NOMO-1 treated with DMSO at 0.1 percent for 48 hours (cell line): Measurements from ENCODE around the gene FAF2.
A peak's percentile ranks its signal among the peaks of the same experiment; 100 is the strongest.
"Not testable (repeated sequence)": the region's sequence is repeated elsewhere in the genome, so short reads cannot be mapped to it uniquely, and the experiment has no call there.

Experiments used
- DNase-seq: peaks from one replicate; lab custom pipeline; 2025; ENCODE audit not compliant: unreplicated experiment; lab: John Stamatoyannopoulos, UW

The FAF2 gene

DNA sequence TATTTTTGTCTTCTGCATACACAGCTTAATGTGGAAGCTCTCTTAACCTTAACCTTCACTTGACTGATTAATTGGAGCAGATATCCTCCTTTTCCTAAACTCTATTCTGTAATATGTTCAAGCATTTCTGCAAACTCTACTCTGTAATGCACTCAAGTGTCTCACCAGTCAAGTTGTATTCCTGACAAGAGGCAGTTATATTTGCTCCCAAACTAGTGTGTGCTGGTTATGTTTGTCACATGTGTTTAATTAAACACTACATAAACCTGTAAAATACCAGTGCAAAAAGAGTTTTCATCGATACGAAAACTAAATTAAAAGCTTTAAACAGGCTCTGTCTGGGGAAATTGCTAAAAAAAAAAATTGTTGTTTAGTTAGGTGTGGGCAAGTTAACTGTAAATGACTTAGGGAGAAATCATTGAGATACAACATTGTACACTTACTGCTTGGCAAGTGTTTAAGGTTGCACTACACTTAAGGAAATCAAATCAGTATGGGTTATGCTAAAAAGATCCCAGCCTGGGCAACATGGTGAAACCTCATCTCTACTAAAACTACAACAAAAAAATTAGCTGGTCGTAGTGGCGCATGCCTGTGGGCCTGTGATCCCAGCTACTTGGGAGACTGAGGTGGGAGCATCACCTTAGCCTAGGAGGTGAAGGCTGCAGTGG, 6.7 kb downstream of the FAF2 start:
- DNase-seq = no peak

DNA sequence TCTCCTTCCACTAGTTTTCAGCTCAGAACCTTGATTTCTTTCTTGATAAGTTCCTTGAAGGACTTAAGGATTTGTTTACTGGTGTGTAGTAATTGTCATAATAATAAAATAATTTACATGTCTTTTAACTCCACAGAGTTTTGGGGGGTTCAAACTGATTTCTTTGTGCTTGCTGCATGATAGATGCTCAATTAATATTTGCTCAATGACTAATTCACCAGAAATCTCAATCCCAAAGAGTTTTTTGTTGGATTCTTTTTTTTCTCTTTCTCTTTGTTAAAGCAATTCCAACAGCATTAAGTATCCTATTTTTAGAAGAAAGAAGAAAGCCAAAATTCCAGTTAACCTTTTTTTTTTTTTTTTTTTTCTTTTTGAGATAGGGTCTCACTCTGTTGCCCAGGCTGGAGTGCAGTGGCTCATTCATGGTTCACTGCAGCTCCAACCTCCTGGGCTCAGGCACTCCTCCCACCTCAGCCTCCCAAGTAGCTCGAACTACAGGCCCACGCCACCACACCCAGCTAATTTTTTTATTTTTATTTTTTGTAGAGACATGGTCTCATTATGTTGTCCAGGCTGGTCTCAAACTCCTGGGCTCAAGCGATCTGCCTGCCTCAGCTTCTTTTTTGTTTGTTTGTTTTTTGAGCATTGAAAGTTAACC, 10.8 kb downstream of the FAF2 start:
- DNase-seq = no peak

DNA sequence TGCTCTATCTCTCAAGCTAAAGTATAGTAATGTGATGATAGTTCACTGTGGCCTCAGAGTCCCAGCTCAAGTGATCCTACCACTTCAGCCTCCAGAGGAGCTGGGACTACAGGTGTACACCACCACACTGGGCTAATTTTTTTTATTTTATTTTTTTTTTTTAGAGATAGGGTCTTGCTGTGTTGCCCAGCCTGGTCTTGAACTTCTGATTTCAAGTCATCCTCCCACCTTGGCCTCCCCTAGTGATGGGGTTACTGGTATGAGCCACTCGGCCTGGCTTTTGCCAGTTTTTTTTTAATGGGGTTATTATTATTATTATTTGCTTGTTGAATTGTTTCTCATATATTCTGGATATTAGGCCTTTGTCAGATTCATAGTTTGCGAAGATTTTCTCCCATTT, 13.2 kb downstream of the FAF2 start:
- DNase-seq = no peak

DNA sequence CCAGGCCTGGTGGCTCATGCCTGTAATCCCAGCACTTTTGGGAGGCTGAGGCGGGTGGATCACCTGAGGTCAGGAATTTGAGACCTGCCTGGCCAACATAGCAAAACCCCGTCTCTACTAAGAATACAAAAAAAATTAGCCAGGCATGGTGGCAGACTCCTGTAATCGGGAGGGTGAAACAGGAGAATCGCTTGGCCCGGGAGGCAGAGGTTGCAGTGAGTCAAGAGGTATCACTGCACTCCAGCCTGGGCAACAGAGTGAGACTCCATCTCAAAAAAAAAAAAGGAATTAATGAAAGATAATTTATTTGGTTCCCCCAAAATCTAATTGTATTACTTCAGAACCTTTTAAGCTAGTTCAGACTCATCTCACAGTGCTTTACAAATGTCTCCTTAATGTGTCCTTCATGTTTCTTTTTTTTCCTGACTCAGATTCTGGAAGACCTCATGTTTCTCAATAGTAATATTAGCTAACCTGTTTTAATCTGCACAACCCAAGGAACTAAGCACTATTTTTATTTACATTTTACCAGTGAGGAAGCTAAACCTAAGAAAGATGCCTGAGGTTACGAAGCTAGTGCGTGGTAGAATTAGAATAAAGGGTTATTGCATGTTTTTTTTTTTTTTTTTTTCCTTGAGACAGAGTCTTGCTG, 15.1 kb downstream of the FAF2 start:
- no peak for DNase-seq

DNA sequence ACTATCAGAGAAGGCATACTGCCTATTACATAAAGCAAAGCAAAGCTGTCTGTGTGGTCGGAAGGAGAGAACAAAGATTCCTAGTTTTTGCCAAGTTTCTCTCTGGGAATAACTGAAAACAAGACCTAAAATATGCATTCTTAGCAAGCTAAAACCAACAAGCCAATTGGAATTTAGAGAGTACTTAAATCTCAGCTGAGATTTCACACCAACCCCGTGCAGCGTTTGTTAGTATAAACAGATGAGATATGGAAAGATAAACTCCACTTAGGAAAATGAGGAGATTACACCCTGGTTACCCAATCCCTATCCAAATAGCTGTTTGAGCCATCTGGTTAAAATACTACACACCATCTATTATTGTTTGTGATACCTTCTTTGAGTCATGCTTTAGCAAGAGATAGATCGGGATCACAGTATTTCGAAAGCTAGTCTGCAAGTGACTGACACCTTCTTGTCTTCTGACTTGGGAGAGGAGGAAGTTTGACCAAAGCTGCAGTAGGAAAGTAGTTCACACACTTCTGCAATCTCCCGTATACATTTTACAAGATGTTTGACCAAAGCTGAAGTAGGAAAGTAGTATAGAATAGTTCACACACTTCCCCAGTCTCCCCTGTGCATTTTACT, 18.2 kb downstream of the FAF2 start:
- DNase-seq = peak; percentile 79

DNA sequence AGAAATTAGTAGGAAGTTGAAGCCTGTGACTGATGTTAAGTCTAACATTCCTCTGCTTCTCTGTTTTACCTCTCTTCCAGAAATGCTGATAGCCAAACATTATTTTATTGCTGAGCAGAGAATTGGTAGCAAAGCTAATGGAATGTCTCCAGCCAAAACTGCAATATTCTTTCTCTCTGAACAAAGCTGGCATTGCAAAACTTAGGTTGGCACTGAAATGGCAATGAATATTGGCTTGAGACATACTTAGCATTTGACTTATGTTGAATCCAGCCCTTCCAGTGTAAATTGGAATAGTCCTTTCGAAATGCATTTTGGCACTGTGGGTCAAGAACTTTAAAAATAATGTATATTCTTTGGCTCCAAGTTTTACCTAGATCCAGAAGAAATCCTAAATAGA, 21.1 kb downstream of the FAF2 start:
- no peak for DNase-seq

DNA sequence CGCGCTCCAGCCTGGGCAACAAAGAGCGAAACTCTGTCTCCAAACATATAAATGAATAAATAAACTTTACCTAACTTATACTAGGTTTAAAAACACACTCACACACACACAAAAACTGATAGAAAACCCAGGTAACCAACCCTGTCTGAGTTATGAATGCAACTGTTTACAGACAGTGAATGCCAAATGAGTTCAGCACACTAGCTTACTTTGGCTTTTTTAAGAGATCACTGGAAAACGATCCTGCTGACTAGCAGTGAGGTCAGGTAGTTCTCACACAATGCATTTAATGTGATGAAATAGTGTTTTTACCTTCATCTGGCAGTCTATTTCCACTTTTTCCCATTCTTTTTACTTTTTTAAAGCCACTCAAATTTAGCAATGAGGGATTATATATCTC, 22.4 kb downstream of the FAF2 start:
- no peak for DNase-seq

DNA sequence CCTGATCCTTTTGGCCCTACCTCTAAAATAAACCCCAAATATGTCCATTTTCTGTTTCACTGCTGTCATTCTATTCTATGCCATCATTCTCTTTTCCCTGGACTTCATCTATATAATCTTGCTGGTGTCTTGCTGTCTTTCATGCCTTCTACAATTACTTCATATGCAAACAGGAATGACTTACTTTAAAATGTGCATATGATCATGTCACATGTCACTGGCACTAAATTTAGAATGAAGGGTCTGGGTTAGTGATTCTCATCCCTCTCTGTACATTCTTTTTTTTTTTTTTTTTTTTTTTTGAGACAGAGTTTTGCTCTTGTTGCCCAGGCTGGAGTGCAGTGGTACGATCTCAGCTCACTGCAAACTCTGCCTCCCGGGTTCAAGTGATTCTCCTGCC, 22.9 kb downstream of the FAF2 start:
- no peak for DNase-seq

DNA sequence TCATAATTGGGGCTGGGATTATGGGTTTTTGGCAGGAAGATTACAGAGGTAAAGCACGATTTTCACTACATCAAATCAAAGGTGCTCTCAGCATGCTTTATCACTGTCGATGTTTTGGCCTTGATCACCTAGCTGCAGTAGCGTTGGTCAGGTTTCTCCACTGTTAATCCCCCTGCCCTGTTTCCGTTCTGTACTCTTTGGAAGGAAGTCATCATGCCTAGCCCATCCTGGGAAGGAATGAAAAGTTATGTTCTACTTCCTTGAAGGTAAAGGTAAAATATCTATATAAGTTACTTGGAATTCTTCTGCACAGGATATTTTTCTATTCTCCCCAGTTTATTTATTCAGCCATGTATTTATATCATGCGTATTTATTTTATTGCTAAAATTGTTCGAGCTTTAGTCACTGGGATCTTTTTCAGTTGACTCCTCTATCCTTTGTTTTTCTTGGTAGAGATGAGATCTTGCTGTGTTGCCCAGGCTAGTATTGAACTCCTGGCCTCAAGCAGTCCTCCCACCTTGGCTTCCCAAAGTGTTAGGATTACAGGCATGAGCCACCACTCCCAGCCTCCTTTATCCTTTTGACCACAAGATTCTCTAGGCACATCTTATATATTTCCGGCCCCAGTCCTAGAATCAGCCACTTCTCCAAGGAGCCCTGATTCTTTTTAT, 25.3 kb downstream of the FAF2 start:
- no peak for DNase-seq

DNA sequence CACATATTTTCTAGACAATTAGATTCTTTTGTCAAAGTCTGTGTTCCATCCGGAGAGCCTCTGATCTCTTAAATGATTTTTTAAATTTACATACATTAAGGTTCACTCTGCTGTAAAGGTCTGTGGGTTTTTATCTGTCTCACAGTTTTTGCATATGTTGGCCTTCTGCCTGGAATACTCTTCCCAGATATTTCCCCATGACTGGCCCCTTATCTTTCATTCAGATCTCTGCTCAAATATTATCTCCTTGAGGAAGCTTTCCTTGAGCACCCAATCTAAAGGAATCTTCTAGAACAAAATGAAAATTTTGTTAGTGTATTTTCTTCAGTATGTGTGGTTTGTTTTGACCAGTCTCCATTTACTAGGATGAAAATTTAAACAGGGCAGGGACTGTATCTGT, 26.3 kb downstream of the FAF2 start:
- no peak for DNase-seq

DNA sequence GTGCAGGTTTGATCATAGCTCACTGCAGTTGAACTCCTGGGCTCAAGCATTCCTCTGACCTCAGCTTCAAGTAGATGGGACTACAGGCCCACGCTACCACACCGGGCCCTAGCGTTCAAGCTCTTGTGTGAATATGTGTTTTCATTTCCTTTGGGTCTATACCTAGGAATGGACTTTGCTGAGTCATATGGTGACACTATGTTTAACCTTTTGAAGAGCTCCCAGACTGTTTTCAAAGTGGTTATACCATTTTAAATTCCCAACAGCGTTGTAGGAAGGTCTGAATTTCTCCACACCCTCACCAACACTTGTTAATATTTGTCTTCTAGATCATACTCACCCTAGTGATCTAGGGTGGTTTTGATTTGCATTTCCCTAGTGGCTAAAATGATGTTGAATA, 33.5 kb downstream of the FAF2 start:
- no peak for DNase-seq

DNA sequence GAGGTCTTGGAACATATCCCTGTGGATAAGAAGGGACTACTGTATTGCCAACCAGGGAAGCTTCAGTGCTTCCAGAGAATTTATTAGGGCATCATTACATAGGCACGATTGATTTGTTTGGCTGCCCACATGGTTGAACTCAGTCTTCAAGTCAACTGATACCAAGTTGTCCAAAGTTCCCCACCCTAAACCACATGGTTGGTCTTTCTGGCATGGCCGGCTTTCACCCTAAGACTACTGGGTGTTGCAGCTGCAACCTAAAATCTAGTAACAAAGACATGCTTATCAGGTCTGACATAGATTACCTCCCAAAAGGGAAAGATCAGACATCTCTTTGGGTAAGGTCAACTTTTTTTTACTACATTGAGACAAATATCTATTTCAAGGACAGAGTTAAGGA, 37.0 kb downstream of the FAF2 start:
- DNase-seq = no peak

DNA sequence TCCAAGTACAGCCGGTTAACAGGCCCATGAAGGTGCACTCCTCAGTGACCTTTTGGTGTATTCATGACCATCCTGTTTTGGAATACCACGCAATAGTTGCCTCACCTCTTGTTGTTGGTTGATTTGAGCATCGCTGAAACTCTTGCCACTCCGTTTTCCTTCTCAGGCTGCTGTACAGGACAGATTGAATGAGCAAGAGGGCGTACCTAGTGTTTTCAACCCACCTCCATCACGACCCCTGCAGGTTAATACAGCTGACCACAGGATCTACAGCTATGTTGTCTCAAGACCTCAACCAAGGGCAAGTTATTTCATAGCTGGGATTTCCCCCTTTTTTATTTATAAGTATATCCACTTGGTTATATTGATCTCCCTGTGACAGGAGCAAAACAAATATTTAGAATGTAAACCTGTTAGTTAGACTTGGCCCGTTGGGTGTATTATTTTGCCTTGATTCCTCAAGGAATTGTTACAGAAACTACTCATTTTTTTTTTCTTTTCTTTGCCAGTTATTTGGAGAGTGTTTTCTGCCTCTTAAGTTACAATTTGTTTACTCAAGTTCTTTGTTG, 38.1 kb downstream of the FAF2 start:
- DNase-seq = no peak

DNA sequence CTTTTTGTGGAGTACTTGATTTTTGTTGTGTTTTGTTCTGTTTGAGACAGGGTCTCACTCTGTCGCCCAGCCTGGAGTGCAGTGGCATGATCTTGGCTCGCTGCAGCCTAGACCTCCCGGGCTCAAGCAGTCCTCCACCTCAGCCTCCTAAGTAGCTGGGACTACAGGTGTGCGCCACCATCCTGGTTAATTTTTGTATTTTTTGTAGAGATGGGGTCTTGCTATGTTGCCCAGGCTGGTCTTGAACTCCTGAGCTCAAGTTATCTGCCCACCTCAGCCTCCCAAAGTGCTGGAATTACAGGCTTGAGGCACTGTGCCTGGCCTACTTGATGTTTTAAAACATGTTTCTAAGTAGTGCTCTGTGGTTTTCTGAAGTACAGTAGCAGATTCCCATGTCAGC, 39.0 kb downstream of the FAF2 start:
- DNase-seq = not testable (repeated sequence)

DNA sequence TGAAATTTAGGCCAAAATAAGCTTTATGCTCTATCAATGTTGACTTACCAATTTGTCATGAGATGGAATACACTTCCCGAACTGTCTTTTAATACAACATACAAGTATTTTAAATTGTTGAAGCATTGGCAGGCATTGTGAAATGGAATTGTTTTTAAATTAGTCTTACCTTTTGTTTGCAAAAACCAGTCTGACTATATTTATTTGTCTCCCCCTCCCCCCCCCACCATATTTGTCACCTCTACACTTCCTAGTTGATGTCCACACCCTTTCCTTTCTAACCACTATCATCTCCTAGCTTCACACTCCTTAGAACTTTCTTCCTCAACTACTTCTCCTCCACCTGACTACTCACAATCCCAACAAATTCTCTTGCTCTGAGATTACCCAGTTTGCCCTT, 40.9 kb downstream of the FAF2 start:
- no peak for DNase-seq

DNA sequence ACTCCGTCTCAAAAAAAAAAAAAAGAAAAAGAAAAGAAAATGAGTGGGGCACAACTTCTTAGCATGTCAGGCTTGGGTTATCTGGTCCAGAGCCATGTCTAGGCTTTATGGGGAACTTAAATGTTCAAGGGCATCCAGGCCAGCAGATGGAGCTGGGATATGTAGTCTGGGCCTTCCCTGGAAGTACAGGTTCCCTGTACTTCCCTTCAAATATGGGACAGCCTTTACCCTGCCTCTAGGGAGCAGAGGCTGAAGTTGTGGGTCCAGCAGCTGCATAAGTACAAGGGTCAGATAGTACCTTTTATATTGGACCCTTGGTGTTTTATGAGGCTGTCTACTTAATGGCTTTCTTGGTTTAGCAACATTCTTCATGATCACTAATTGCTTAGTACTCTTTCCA, 42.1 kb downstream of the FAF2 start:
- DNase-seq = no peak

DNA sequence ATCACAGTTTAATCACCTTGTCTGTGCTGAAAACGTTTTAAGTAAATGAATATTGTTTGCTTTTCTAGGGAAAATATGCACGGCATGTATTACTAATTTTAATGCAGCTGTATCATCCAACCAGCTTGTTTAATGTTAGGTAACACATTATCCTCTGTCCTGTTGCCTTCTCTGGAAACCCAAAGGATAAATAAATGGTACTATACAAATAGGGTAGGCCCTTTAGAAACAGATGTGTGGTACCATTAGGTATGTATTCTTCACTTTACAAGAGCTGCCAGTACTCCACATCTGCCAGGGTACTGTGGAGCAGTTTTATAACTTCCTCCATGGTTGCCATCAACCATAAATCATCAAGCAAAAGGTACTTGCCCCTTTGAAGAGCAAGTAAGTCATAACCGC, 42.9 kb downstream of the FAF2 start:
- DNase-seq = peak; percentile 67

DNA sequence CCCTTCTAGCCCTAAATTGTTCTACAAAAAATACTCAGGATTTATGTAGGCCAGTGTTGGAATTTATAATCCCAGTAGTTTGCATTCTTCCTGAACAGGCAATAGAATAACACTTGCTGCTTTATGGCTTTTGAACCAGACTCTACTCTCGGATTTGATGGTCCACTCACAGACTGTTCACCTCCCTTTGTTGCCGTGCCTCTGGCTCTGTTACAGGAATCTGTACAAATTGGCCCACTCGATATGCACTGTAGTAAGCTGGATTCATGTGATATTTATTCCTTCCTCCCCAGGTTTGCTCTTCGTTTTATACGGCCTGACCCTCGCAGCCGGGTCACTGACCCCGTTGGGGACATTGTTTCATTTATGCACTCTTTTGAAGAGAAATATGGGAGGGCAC, 43.7 kb downstream of the FAF2 start:
- DNase-seq = no peak

DNA sequence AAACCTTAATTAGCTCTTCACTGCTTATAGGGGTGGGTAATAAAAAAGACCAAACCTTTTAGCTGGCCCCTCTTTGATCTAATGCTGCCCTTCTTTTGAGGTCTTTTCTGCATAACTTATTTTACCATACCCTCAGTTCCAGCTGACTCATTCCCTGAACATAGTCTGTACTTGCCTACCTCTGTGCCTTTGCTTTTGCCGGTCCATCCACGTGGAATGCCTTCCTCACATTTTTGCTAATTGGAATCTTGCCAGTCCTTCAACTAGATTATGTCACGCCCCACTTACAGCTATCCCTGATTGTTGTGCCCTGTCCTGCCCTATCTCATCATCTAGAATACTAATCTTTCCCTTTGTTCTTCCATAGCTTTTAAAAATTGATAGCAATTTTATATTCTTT, 44.2 kb downstream of the FAF2 start:
- no peak for DNase-seq

DNA sequence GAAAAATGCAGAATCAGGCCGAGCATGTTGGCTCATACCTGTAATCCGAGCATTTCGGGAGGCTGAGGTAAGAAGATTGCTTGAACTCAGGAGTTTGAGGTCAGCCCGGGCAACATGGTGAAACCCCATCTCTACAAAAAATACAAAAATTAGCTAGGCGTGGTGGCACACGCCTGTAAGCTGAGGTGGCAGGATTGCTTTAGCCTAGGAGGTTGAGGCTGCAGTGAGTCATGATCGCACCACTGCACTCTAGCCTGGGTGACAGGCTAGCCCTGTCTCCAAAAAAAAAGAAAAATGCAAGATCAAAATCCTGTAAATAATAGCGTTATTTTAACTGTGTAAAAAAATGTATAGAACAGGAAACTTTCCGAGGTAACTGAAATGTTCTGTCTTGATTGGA, 49.7 kb downstream of the FAF2 start:
- DNase-seq = no peak

DNA sequence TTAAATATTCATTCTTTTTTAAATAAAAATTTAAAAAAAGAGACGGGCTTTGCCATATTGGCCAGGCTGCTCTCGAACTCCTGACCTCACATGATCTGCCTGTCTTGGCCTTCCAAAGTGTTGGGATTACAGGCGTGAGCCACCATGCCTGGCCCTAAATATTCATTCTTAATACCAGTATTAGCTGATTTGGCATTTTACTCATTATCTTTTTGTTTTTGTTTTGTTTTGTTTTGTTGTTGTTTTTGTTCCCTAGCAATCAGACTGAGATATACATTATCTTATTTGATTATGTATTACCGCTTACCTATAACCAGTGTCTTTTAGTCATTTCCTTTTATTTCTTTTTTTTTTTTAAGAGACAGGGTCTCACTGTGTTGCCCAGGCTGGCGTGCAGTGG, 51.1 kb downstream of the FAF2 start:
- no peak for DNase-seq
